Fibroblast of lung (primary cell): ENCODE results near the gene RING1. TPM values are rescaled to one million over a fixed set of nuclear protein-coding genes. Genes with fewer than 3 reads are reported as not detected.

ENCODE experiments used
- DNase-seq, 2 donors: peaks; one replicate each; pipeline versions ENCODE4 v3.0.0 to v3.0.0-alpha.2; 2010; ENCODE audit warnings: low read depth in 2 of 2
- H2AFZ ChIP-seq: 2 replicates; pipeline ENCODE4 v1.5.1; 2012; ENCODE audit warnings: low read length, control low read depth, inconsistent platforms
- H3K27ac ChIP-seq: 2 replicates; pipeline ENCODE4 v1.5.1; 2011; ENCODE audit warnings: low read length, control low read depth; ENCODE audit not compliant: insufficient read depth
- H3K27me3 ChIP-seq: 2 replicates; pipeline ENCODE4 v1.5.1; 2011; ENCODE audit warnings: mild to moderate bottlenecking, low read length; ENCODE audit not compliant: control insufficient read depth, insufficient read depth
- H3K36me3 ChIP-seq: 2 replicates; pipeline ENCODE4 v1.5.1; 2011; ENCODE audit warnings: low read length; ENCODE audit not compliant: control insufficient read depth, insufficient read depth
- H3K4me1 ChIP-seq: 2 replicates; pipeline ENCODE4 v1.5.1; 2011; ENCODE audit warnings: low read length; ENCODE audit not compliant: control insufficient read depth, insufficient read depth; ENCODE audit errors: extremely low read depth
- H3K4me2 ChIP-seq: 2 replicates; pipeline ENCODE4 v1.5.1; 2011; ENCODE audit warnings: low read length, control low read depth; ENCODE audit not compliant: insufficient read depth; ENCODE audit errors: extremely low read depth
- H3K4me3 ChIP-seq, 4 experiments: fragments of 200-600 bp in 1 of 4; sonication (generic) in 1 of 4; replicated peaks in 1 of 4; 2 replicates each; pipeline ENCODE4 v1.5.1; 2011 to 2016; ENCODE audit warnings: low read length in 4 of 4, low read depth in 3 of 4, mild to moderate bottlenecking in 3 of 4, control low read depth in 2 of 4, inconsistent platforms in 1 of 4, mixed read lengths in 1 of 4; ENCODE audit not compliant: insufficient read depth in 1 of 4; ENCODE audit errors: control extremely low read depth in 1 of 4
- H3K79me2 ChIP-seq: 2 replicates; pipeline ENCODE4 v1.5.1; 2012; ENCODE audit warnings: mild to moderate bottlenecking, low read length, inconsistent platforms; ENCODE audit not compliant: control insufficient read depth, insufficient read depth
- H3K9ac ChIP-seq: 2 replicates; pipeline ENCODE4 v1.5.1; 2011; ENCODE audit warnings: mild to moderate bottlenecking, low read length, control low read depth; ENCODE audit not compliant: insufficient read depth
- H3K9me3 ChIP-seq: 2 replicates; pipeline ENCODE4 v1.5.1; 2012; ENCODE audit warnings: low read depth, low read length; ENCODE audit not compliant: control insufficient read depth, insufficient read depth
- H4K20me1 ChIP-seq: 2 replicates; pipeline ENCODE4 v1.5.1; 2011; ENCODE audit warnings: low read length; ENCODE audit not compliant: control insufficient read depth, insufficient read depth; ENCODE audit errors: extremely low read depth
- EZH2 ChIP-seq: IDR thresholded peaks from 2 replicates; pipeline ENCODE4 v1.5.1; 2012; ENCODE audit warnings: low read length, control low read depth, mild to moderate bottlenecking; ENCODE audit errors: missing control alignments
- polyA plus RNA-seq, 2 donors: library from polyadenylated mRNA; depleted of rRNA in 1 of 2; stranded (reverse) in 1 of 2; unstranded in 1 of 2; fragments of >200 nt; gene quantifications; 2 replicates each; pipeline ENCODE4 v1.2.1, GENCODE V29; 2011 to 2012; ENCODE audit warnings: missing spikeins in 1 of 2
- total RNA-seq: library from RNA; depleted of rRNA; stranded (reverse); fragments of >200 nt; gene quantifications from 2 replicates; pipeline ENCODE4 v1.2.1, GENCODE V29; 2014
- TF ChIP-seq, protein P1 (sequence below), 2 donors: IDR thresholded peaks in 1 of 2; conservative IDR thresholded peaks in 1 of 2; 1 replicate in 1 of 2; 2 replicates in 1 of 2; pipeline ENCODE4 v1.5.1; 2011 to 2012; ENCODE audit warnings: low read length in 2 of 2, control low read depth in 1 of 2, inconsistent platforms in 1 of 2, low read depth in 1 of 2, mild to moderate bottlenecking in 1 of 2

The RING1 gene
- total and polyA plus RNA-seq, 2 donors (not counting 1 experiment from before 2014, with no cell fraction given) = 24.7 to 30.6 TPM

DNA sequence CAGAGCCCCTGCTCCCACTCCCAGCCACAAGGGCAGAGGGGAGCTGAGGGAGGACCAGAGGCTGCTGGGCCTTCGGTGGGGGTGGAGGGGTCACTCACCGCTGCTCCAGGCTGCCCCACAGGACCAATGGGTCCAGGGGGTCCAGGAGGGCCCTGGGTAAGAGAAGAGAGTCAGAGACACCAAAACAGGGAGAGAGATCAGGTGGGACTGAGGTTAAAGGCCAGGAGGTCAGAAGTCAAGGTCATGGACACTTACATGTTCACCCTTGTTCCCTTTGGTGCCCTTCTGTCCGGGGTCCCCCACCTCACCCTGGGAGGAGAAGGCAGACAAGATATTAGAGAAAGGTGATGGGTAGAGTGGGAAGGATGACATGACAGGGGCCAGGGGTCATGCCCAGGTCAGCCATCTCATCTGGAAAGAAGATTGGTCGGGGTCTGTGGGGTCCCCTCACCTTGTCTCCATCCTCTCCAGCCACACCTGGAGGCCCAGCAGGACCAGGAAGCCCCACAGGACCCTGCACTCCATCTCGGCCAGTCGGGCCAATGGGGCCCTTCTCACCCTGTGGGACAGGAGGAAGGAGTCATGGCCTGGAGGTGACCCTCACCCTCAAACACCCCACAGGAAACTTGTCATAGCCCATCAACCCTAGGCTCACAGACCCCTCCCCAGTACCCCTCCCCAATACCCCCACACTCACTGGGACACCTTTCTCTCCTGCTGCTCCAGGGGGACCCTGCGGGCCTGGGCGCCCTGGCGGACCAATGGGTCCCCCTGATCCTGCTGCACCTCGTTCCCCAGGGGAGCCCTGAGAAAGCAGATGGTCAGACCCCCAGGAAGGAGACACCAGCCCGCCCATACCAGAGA is 37.1 kb upstream of the RING1 start:
- Histone ChIP-seq H2AFZ (no peak overlapping the region), H3K4me1 (no peaks in the 10 kb centered on the region), H3K4me2 (no peak overlapping the region), H3K4me3 (no peak overlapping the region), H3K36me3 (no peaks in the 10 kb centered on the region), H3K27me3 (no peaks in the 10 kb centered on the region), H4K20me1 (no peaks in the 10 kb centered on the region), H3K9me3 (no peaks in the 10 kb centered on the region), H3K9ac (no peak overlapping the region), H3K79me2 (no peaks in the 10 kb centered on the region), H3K27ac (no peak overlapping the region)
- TF ChIP-seq EZH2 = no peak
- TF ChIP-seq, protein P1, sequence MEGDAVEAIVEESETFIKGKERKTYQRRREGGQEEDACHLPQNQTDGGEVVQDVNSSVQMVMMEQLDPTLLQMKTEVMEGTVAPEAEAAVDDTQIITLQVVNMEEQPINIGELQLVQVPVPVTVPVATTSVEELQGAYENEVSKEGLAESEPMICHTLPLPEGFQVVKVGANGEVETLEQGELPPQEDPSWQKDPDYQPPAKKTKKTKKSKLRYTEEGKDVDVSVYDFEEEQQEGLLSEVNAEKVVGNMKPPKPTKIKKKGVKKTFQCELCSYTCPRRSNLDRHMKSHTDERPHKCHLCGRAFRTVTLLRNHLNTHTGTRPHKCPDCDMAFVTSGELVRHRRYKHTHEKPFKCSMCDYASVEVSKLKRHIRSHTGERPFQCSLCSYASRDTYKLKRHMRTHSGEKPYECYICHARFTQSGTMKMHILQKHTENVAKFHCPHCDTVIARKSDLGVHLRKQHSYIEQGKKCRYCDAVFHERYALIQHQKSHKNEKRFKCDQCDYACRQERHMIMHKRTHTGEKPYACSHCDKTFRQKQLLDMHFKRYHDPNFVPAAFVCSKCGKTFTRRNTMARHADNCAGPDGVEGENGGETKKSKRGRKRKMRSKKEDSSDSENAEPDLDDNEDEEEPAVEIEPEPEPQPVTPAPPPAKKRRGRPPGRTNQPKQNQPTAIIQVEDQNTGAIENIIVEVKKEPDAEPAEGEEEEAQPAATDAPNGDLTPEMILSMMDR (conservative IDR thresholded peaks at IDR 0.05 in 1 of 2, IDR thresholded peaks at IDR 0.05 in 1 of 2; ENCODE audit: low read depth in 1 of 2, low read length in 2 of 2) = no peak
- no peak for DNase-seq

DNA sequence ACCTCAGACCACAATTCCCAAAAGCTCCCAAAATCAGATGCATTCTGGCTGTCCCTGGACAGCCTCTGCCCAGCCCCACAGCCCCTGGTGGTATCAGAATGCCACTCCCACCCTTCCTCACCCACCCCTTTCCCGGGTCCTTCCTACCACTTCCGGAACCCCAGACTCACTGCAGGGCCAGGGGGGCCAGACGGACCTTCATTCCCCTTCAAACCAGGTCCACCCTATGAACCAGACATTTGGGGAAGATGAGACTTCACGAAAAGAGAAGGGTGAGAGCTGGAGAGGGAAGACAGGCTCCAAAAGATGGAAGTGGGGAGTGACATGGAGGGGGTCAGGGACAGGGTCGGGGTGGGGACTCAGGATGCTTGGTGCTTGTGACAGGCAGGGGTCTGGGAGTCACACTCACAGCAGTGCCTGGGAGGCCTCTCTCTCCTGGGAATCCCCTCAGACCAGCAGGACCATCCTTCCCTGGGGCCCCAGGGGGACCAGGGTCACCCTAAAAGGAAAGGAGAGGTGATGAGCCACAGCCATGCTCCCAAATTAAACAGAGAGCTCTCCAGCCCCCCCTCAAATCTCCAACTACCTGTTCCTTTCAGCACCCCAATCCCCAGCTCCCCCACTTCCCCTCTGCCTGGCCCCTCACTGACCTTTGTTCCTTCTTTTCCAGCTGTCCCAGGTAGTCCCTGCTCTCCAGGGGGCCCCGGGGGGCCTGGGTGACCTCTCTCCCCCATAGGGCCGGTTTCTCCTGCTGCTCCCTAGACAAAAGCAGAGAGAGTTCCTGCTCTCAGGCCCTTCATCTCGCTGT is 36.2 kb upstream of the RING1 start:
- H2AFZ ChIP-seq = no peak overlapping the region
- H3K36me3 ChIP-seq = no peaks in the 10 kb centered on the region
- H3K4me2 ChIP-seq = no peak overlapping the region
- H3K79me2 ChIP-seq = no peaks in the 10 kb centered on the region
- no peaks in the 10 kb centered on the region for H4K20me1 ChIP-seq
- DNase-seq = no peak
- TF ChIP-seq, protein P1 (conservative IDR thresholded peaks at IDR 0.05 in 1 of 2, IDR thresholded peaks at IDR 0.05 in 1 of 2; ENCODE audit: low read depth in 1 of 2, low read length in 2 of 2) = no peak
- no peak for TF ChIP-seq EZH2
- H3K27ac ChIP-seq = no peak overlapping the region
- H3K27me3 ChIP-seq = no peaks in the 10 kb centered on the region
- no peak overlapping the region for H3K9ac ChIP-seq
- no peak overlapping the region for H3K4me3 ChIP-seq
- H3K4me1 ChIP-seq = no peaks in the 10 kb centered on the region
- no peaks in the 10 kb centered on the region for H3K9me3 ChIP-seq
